Loucy (cell line): ENCODE data around the gene VMAC.

Experiments used
- CTCF ChIP-seq: fragments of 200-600 bp; sonication (generic); conservative IDR thresholded peaks from 2 replicates; pipeline ENCODE4 v1.5.1; 2014; ENCODE audit warnings: mild to moderate bottlenecking, antibody characterized with exemption, low read length
- EZH2phosphoT487 ChIP-seq: fragments of 200-600 bp; IDR thresholded peaks from 2 replicates; pipeline ENCODE4 v1.6.1; 2018; ENCODE audit warnings: antibody characterized with exemption, mild to moderate bottlenecking, moderate library complexity, borderline replicate concordance

- TF ChIP-seq CTCF: no peak
- no peak for TF ChIP-seq EZH2phosphoT487
Measured at GRCh38 chr19:5951338-5951861, 46.7 kb downstream of the VMAC start.
